ENCODE data around the gene MEP1B.
"Not testable (repeated sequence)": the region's sequence is repeated elsewhere in the genome, so short reads cannot be mapped to it uniquely, and the experiment has no call there.

Gene MEP1B

GRCh38 chr18:32160547-32160946 lies 29.3 kb upstream of the MEP1B start:
- CTCF ChIA-PET: interaction anchor here (1.6 to 10.2 kb wide), 2 partner anchors 388 to 392 kb away, joined by 4 to 98 read pairs; no protein-coding TSS in a partner anchor
- POLR2A ChIA-PET: no interaction called here
- DNase-seq (ENCODE audit: extremely low spot score): no peak
- no peak for TF ChIP-seq CTCF (IDR thresholded peaks at IDR 0.05; ENCODE audit: control extremely low read depth, extremely low read depth, low read depth, missing control alignments)

DNA sequence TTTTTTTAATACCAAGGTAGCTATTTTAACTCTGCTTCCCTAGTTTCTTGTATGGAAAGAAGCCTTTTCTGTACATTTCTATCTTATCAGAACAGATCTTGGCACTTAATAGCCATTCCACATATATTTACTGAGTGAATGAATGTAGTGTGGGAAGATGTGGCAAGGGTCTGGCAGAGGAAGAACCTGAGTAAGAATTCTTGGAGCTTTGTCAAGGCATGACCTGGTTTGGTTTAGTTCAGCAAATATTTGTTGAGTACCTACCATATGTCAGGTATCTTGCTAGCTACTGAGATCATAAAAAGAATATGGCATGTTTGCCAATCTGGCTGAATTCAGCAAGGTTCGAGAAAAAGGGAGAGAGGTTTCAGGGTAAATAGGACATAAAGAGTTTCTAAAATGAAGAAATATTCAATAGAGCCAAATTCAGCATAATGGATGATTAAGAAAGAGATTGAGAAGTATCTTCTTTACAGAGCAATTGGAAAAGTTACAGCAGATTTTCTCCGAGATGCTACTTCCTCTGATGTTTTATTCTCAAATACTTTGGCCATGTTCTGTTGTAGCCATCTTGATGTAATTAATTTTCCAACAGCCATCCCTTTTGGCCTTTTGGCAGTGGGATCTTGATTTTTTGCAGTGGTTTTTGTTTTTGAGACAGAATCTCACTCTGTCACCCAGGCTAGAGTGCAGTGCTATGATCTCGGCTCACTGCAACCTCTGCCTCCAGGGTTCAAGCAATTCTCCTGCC lies 21.7 kb upstream of the MEP1B start:
- no peak for TF ChIP-seq CTCF (IDR thresholded peaks at IDR 0.05; ENCODE audit: control extremely low read depth, extremely low read depth, low read depth, missing control alignments)
- DNase-seq (ENCODE audit: extremely low spot score): no peak
- CTCF ChIA-PET: interaction anchor here (1.2 to 4.0 kb wide), 2 partner anchors 9 to 10 kb away, joined by 3 to 26 read pairs; no protein-coding TSS in a partner anchor
- POLR2A ChIA-PET: no interaction called here

DNA sequence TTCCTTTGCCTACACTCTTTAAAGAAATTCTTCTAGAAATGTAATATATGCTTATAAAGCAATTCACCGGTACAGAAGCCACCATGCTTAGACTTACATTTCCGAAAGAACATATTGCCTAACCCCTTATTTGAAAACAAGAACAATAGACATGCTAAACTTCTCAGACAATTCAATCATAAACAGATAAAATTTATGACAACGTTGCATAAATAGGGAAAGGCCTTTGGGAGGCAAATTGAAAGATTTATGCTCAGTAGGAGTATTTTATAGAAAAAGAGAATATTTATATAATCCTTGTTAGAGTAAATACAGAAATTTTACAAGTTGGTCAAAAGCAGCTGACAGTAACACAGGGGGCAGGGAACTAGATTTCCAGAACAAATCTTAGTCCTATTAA lies 16.2 kb upstream of the MEP1B start:
- no peak for DNase-seq (ENCODE audit: extremely low spot score)
- ChIA-PET POLR2A (no interaction called here), CTCF (interaction anchor here (1.2 kb wide), 1 partner anchor 15 kb away, joined by 3 read pairs; no protein-coding TSS in a partner anchor)
- no peak for TF ChIP-seq CTCF (IDR thresholded peaks at IDR 0.05; ENCODE audit: control extremely low read depth, extremely low read depth, low read depth, missing control alignments)

DNA sequence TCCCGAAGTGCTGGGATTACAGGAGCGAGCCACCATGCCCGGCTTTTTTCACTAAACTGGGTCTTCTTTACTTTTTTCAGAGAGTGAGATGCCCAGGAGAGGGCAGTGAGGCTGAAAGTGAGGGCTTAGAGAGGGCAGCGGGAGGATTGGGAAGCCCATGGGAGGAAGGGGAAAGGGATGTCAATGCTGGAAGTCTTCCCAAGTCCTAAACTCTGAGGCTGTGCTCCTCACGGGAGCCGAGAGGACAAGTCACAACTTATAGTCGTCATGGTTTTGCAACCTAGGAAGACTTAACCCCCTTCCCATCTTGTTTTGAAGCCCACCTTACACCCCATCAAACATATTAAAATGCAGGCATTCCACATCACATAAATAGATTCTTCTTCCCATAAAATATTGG lies 15.1 kb upstream of the MEP1B start:
- ChIA-PET POLR2A (no interaction called here), CTCF (interaction anchor here (1.8 kb wide), 1 partner anchor 9 kb away, joined by 7 read pairs; no protein-coding TSS in a partner anchor)
- DNase-seq (ENCODE audit: extremely low spot score): no peak
- no peak for TF ChIP-seq CTCF (IDR thresholded peaks at IDR 0.05; ENCODE audit: control extremely low read depth, extremely low read depth, low read depth, missing control alignments)

GRCh38 chr18:32175265-32175664 lies 14.6 kb upstream of the MEP1B start:
- TF ChIP-seq CTCF (IDR thresholded peaks at IDR 0.05; ENCODE audit: control extremely low read depth, extremely low read depth, low read depth, missing control alignments): no peak
- ChIA-PET POLR2A (no interaction called here), CTCF (interaction anchor here (1.8 kb wide), 1 partner anchor 10 kb away, joined by 7 read pairs; no protein-coding TSS in a partner anchor)
- DNase-seq (ENCODE audit: extremely low spot score): no peak

GRCh38 chr18:32176745-32177144 lies 13.1 kb upstream of the MEP1B start:
- CTCF ChIA-PET, POLR2A ChIA-PET: not testable (repeated sequence)

DNA sequence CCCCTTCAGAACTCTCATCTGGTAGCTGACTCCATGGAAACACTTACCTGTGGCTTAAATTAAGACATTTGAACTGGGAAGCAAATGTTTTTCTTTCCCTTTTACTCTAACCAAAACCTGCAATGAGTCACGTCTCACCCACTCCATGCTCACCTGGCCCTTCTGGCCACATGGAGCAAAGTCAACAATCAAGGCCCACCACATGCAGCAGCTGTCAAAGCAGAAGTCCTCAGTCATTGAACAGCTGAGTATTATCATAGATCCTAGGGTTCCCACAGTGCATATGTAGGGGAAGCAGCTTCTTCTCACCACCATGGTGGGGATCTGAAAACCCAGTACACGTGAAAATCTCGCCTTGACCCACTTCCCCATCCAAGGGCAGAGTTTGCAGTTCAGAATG lies 12.3 kb upstream of the MEP1B start:
- DNase-seq (ENCODE audit: extremely low spot score): no peak

More at GRCh38 chr18:32176745-32177144, 13.1 kb upstream of the MEP1B start:
- DNase-seq (ENCODE audit: extremely low spot score): not testable (repeated sequence)

More for the DNA sequence above, 12.3 kb upstream of the MEP1B start:
- POLR2A ChIA-PET: no interaction called here
- no peak for TF ChIP-seq CTCF (IDR thresholded peaks at IDR 0.05; ENCODE audit: control extremely low read depth, extremely low read depth, low read depth, missing control alignments)
- CTCF ChIA-PET: interaction anchor here (0.8 kb wide), 1 partner anchor 10 kb away, joined by 3 read pairs; no protein-coding TSS in a partner anchor
